A549 treated with dexamethasone at 1 μM for 4 hours (cell line): ENCODE measurements around the gene SUV39H1. TPM values are rescaled to one million over a fixed set of nuclear protein-coding genes. Genes with fewer than 3 reads are reported as not detected.

ENCODE experiments used
- total RNA-seq: library from RNA; stranded (reverse); fragments of 200-300 nt; extraction: Qiagen RNA extraction; gene quantifications from 5 replicates; pipeline ENCODE4 v1.2.3, GENCODE V29; 2022

SUV39H1 gene, protein sequence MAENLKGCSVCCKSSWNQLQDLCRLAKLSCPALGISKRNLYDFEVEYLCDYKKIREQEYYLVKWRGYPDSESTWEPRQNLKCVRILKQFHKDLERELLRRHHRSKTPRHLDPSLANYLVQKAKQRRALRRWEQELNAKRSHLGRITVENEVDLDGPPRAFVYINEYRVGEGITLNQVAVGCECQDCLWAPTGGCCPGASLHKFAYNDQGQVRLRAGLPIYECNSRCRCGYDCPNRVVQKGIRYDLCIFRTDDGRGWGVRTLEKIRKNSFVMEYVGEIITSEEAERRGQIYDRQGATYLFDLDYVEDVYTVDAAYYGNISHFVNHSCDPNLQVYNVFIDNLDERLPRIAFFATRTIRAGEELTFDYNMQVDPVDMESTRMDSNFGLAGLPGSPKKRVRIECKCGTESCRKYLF
- 20.5 to 25.3 TPM (median 24.6 TPM) in 5 replicates for total RNA-seq

DNA sequence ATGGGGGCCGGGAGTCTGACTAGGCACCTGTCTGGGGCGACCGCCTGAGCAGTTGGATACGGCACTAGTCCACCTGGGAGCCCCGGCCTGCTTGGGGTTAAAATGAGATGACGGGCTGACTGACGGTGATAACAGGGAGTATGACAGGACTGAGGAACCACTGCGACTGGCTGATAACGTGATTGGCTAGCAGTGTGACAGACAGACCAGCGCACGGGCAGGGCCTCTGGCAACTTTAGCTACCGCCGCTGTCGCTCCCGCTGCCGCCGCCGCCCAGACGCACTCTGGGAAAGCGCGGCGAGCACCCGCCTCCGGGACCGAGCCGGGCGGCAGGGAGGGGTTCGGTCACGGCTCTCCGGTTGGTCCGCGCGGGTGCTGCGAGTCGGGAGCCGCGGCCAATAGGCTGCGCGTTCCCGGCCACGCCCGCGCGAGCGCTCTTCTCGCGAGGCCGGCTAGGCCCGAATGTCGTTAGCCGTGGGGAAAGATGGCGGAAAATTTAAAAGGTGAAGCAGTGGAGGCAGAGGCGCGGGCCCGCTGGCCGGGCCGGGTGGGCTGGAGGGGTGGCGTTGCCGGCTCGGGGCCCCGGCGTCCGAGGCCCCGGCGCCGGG, at the start of gene SUV39H1:
SUV39H1 (plus strand) TSS at position 434 of the 608 bp plus-strand sequence; CDS start at position 485, 51 bp downstream.

DNA sequence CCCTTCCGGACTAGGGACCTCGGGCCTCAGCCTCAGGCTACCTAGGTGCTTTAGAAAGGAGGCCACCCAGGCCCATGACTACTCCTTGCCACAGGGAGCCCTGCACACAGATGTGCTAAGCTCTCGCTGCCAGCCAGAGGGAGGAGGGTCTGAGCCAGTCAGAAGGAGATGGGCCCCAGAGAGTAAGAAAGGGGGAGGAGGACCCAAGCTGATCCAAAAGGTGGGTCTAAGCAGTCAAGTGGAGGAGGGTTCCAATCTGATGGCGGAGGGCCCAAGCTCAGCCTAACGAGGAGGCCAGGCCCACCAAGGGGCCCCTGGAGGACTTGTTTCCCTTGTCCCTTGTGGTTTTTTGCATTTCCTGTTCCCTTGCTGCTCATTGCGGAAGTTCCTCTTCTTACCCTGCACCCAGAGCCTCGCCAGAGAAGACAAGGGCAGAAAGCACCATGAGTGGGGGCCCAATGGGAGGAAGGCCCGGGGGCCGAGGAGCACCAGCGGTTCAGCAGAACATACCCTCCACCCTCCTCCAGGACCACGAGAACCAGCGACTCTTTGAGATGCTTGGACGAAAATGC, 13.0 kb upstream of the SUV39H1 start, which contains the start of gene WAS:
WAS (plus strand) TSS at position 389 of the 572 bp plus-strand sequence; CDS start at position 444, 55 bp downstream.

Other genes starting within 250 kb of the SUV39H1 start
- 0.08 to 0.24 TPM (median 0.18 TPM) in 4 of 5 replicates, not detected in the other for gene SLC38A5, start 226.5 kb upstream of the SUV39H1 start, total RNA-seq
- gene FTSJ1, start 220.5 kb upstream of the SUV39H1 start, total RNA-seq = 66.2 to 74.4 TPM (median 71.2 TPM) in 5 replicates
- gene PORCN, start 187.7 kb upstream of the SUV39H1 start, total RNA-seq = 14.2 to 17.5 TPM (median 15.9 TPM) in 5 replicates
- gene EBP, start 174.9 kb upstream of the SUV39H1 start, total RNA-seq = 126 to 150 TPM (median 136 TPM) in 5 replicates
- gene TBC1D25, start 157.0 kb upstream of the SUV39H1 start, total RNA-seq = 11.0 to 14.9 TPM (median 13.3 TPM) in 5 replicates
- 309 to 586 TPM (median 363 TPM) in 5 replicates for gene RBM3, start 122.2 kb upstream of the SUV39H1 start, total RNA-seq
- 60.8 to 87.8 TPM (median 79.6 TPM) in 5 replicates for gene WDR13, start 99.2 kb upstream of the SUV39H1 start, total RNA-seq
- gene WAS, start 12.9 kb upstream of the SUV39H1 start, total RNA-seq = 0.30 to 0.42 TPM (median 0.36 TPM) in 4 of 5 replicates, not detected in the other
- gene GLOD5, start 65.0 kb downstream of the SUV39H1 start, total RNA-seq = not detected in 5 replicates
- gene GATA1, start 89.9 kb downstream of the SUV39H1 start, total RNA-seq = not detected in 5 replicates
- 22.4 to 35.6 TPM (median 31.8 TPM) in 5 replicates for gene HDAC6, start 105.3 kb downstream of the SUV39H1 start, total RNA-seq
- gene ERAS, start 129.8 kb downstream of the SUV39H1 start, total RNA-seq = 0.06 to 0.15 TPM (median 0.07 TPM) in 3 of 5 replicates, not detected in the others
- gene PCSK1N, start 138.9 kb downstream of the SUV39H1 start, total RNA-seq = 16.0 to 47.0 TPM (median 40.7 TPM) in 5 replicates
- gene TIMM17B, start 201.0 kb downstream of the SUV39H1 start, total RNA-seq = 81.1 to 95.0 TPM (median 85.5 TPM) in 5 replicates
- gene PQBP1, start 201.2 kb downstream of the SUV39H1 start, total RNA-seq = 87.2 to 99.0 TPM (median 91.6 TPM) in 5 replicates
- 51.3 to 61.5 TPM (median 59.4 TPM) in 5 replicates for gene SLC35A2, start 214.9 kb downstream of the SUV39H1 start, total RNA-seq
- gene PIM2, start 222.3 kb downstream of the SUV39H1 start, total RNA-seq = 8.3 to 8.8 TPM (median 8.5 TPM) in 5 replicates